Heart right ventricle (tissue), 16 donors: ENCODE results near the gene REL. TPM values are rescaled to one million over a fixed set of nuclear protein-coding genes. Genes with fewer than 3 reads are reported as not detected.

Experiments
- ATAC-seq, 8 donors: fragments of 200-7000 bp; cut with Tn5 transposase; one replicate each; pipeline ENCODE4 v1.9.1; 2020; ENCODE audit warnings: mild to moderate bottlenecking in 8 of 8, moderate library complexity in 8 of 8, moderate number of reproducible peaks in 1 of 8
- DNase-seq, 2 donors: peaks; one replicate each; pipeline ENCODE4 v3.0.0-alpha.2; 2020
- H3K27ac ChIP-seq, 10 donors: fragments of 200-600 bp; sonication (generic) in 2 of 10; one replicate each; pipeline versions ENCODE4 v1.5.0 to v1.8.0; 2020 to 2022; ENCODE audit warnings: mild to moderate bottlenecking in 3 of 10
- H3K27me3 ChIP-seq, 7 donors: fragments of 200-600 bp; one replicate each; pipeline ENCODE4 v1.8.0; 2021 to 2022; ENCODE audit warnings: mild to moderate bottlenecking in 2 of 7
- H3K36me3 ChIP-seq, 9 donors: fragments of 200-600 bp; sonication (generic) in 1 of 9; one replicate each; pipeline versions ENCODE4 v1.5.0 to v1.8.0; 2020 to 2022; ENCODE audit warnings: mild to moderate bottlenecking in 2 of 9
- H3K4me1 ChIP-seq, 9 donors: fragments of 200-600 bp; sonication (generic) in 1 of 9; one replicate each; pipeline versions ENCODE4 v1.5.0 to v1.8.0; 2020 to 2022; ENCODE audit warnings: mild to moderate bottlenecking in 4 of 9
- H3K4me3 ChIP-seq, 10 donors: fragments of 200-600 bp; sonication (generic) in 2 of 10; one replicate each; pipeline versions ENCODE4 v1.5.0 to v1.8.0; 2020 to 2022; ENCODE audit warnings: mild to moderate bottlenecking in 7 of 10, moderate library complexity in 2 of 10
- H3K9me3 ChIP-seq, 11 donors: fragments of 200-600 bp in 10 of 11; sonication (generic) in 2 of 11; one replicate each; pipeline versions ENCODE4 v1.5.0 to v1.8.0; 2013 to 2022; ENCODE audit warnings: mild to moderate bottlenecking in 2 of 11, control low read depth in 1 of 11, moderate library complexity in 1 of 11
- WGBS, 2 donors: extraction: QIAGEN DNeasy Blood & Tissue Kit; methylation state at CpG; one replicate each; pipeline ENCODE4 v1.1.7; 2013; ENCODE audit warnings: inconsistent platforms in 1 of 2; 5-methylcytosine and 5-hydroxymethylcytosine counted together
- intact Hi-C, 10 donors: fragments of 100-400 bp; cut with DNase I; formaldehyde crosslinking; loops; one replicate each; pipeline versions ENCODE4 v1.11.1 to v1.14.2; 2022
- polyA plus RNA-seq, 2 donors: library from polyadenylated mRNA; stranded (reverse); fragments of 200-250 nt; gene quantifications; one replicate each; pipeline ENCODE4 v1.2.3, GENCODE V29; 2013
- total RNA-seq, 10 donors: library from RNA; stranded (reverse); fragmentation: NEBNext Ultra II Directional in 3 of 10; extraction: Animal tissue kit (Norgen Biotek cat#: 25700) in 3 of 10; gene quantifications; one replicate each; pipeline versions ENCODE4 v1.2.1 to v1.2.4, GENCODE V29; 2021 to 2023
- TF ChIP-seq, protein P1 (sequence below), 9 donors: fragments of 200-600 bp; sonication (generic) in 2 of 9; IDR thresholded peaks; one replicate each; pipeline versions ENCODE4 v1.5.0 to v1.8.0; 2021 to 2022; ENCODE audit warnings: antibody characterized with exemption in 9 of 9, mild to moderate bottlenecking in 5 of 9, moderate library complexity in 1 of 9
- donor health status: Arrhythmogenic right ventricular cardiomyopathy.
- donor health status: ischemic (EF 13 %, LVEDD 7.1; RV severe dilation, severe dysfunction).
- donor health status: healthy with polysubstance abuse.
- donor health status: DM: no; HTN: yes; CAD: no.
- donor health status: DM: no; HTN: no; CAD: no.
- donor health status: ischemic (EF 25% LVEDD 6.9; RV normal size, moderate dysfunction).
- donor health status: ischemic (EF 25% LVEDD 5.7; RV mildly dilated, moderate dysfunction).
- donor health status: healthy.
- donor health status: DM: yes; HTN: yes; CAD: no.
- donor health status: Ischemic cardiomyopathy.
- donor health status: ischemic (EF 35%, LVEDD 5.7; RV mildly dilated, moderate dysfunction).
- donor health status: nonischemic (EF 11% LVEDD 7.7; RV severe dilation, severe dysfunction).
- donor health status: DM: yes; HTN: yes; CAD: no.
- donor health status: PGD.
- donor health status: ischemic (EF 29% LVEDD 5.4; RV normal size, mild dysfunction).
- donor health status: nonischemic (EF 23%, LVEDD 6.1; RV moderate dilation, normal function).

The REL gene
- total and polyA plus RNA-seq, 12 donors, result 0.49 to 11.7 (median 6.4) TPM

DNA sequence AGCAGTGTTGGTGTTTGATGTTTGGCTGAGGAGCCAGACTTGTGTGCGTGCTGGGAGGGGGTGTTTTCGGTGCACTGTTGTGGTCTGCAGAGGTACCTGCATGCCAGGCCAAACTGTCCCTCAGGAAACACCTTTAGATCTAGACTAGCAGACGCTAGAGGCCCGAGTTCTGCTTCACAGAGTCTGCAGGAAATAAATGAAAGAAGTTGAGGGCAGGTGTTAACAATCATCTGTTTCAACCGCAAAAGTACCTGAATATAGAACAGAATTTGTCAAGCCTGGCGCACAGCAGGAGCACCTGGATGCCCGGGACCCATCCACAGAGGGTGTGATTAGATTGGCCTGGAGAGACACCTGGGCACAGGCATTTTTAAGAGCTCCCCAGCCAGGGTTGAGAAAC lies 40.5 kb upstream of the REL start:
- DNase-seq (no peak), ATAC-seq (no peak)
- 76 to 78% methylated on average over 7 of the region's 7 CpGs for WGBS, 2 donors
- no peak overlapping the region for H3K4me3 ChIP-seq
- intact Hi-C loops, result no loop called here
- peaks cover 0 to 6% (median 3%) of the 10 kb centered on the region in 7 donors for H3K27me3 ChIP-seq
- no peak overlapping the region for H3K27ac ChIP-seq
- H3K36me3 ChIP-seq, result no peaks in the 10 kb centered on the region
- peaks cover 0 to 7% (median 0%) of the 10 kb centered on the region in 9 donors for H3K4me1 ChIP-seq
- H3K9me3 ChIP-seq, result no peaks in the 10 kb centered on the region
- TF ChIP-seq, protein P1, sequence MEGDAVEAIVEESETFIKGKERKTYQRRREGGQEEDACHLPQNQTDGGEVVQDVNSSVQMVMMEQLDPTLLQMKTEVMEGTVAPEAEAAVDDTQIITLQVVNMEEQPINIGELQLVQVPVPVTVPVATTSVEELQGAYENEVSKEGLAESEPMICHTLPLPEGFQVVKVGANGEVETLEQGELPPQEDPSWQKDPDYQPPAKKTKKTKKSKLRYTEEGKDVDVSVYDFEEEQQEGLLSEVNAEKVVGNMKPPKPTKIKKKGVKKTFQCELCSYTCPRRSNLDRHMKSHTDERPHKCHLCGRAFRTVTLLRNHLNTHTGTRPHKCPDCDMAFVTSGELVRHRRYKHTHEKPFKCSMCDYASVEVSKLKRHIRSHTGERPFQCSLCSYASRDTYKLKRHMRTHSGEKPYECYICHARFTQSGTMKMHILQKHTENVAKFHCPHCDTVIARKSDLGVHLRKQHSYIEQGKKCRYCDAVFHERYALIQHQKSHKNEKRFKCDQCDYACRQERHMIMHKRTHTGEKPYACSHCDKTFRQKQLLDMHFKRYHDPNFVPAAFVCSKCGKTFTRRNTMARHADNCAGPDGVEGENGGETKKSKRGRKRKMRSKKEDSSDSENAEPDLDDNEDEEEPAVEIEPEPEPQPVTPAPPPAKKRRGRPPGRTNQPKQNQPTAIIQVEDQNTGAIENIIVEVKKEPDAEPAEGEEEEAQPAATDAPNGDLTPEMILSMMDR (IDR thresholded peaks at IDR 0.05), result no peak

DNA sequence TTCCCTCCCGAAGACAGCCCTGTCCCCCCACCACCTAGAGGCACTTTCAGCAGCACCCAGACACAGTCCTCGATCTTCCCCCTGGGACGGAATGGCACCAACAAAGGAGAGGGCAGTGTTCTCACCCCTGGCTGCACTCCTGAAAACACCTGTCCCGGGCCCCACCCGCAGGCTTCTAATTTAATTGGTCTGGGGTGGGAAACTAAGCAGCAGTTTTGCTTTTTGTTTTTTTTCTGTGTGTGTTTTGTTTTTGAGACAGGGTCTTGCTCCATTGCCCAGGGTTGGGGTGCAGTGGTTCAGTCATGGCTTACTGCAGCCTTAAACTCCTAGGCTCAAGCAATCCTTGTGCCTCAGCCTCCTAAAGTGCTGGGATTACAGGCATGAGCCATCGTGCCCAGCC lies 38.4 kb upstream of the REL start:
- Histone ChIP-seq H3K27ac (no peak overlapping the region), H3K27me3 (no peaks in the 10 kb centered on the region), H3K9me3 (no peaks in the 10 kb centered on the region), H3K4me3 (no peak overlapping the region), H3K36me3 (no peaks in the 10 kb centered on the region), H3K4me1 (no peaks in the 10 kb centered on the region)
- intact Hi-C loops, result no loop called here
- DNase-seq (no peak), ATAC-seq (no peak)
- 82 to 84% methylated on average over 6 of the region's 6 CpGs for WGBS, 2 donors
- TF ChIP-seq, protein P1 (IDR thresholded peaks at IDR 0.05), result no peak

DNA sequence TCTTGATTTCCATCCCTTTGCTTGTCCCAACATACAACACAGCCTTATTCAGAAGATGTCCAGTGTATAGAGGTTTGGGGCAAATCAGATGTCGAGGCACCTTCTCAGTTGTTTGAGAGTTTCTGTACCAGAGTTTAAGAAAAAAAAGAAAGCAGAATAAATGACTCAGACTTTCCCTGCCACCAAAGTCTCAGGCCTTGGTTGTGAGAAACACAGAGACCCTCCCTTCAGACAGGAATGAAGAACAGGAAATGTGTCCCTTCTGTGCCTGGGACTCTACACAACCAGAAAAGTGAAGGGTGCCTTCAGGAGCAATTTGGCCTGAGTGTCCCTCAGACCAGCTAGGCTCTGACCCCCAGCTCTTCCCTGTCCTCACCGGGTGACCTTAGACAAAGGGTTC lies 37.3 kb upstream of the REL start:
- intact Hi-C loops, result no loop called here
- no peak for DNase-seq
- Histone ChIP-seq H3K4me3 (no peak overlapping the region), H3K27ac (no peak overlapping the region), H3K27me3 (no peaks in the 10 kb centered on the region), H3K36me3 (no peaks in the 10 kb centered on the region), H3K4me1 (no peaks in the 10 kb centered on the region), H3K9me3 (no peaks in the 10 kb centered on the region)
- TF ChIP-seq, protein P1 (IDR thresholded peaks at IDR 0.05), result no peak
- WGBS, 2 donors, result 88 to 97% methylated on average over 2 of the region's 2 CpGs
- no peak for ATAC-seq

DNA sequence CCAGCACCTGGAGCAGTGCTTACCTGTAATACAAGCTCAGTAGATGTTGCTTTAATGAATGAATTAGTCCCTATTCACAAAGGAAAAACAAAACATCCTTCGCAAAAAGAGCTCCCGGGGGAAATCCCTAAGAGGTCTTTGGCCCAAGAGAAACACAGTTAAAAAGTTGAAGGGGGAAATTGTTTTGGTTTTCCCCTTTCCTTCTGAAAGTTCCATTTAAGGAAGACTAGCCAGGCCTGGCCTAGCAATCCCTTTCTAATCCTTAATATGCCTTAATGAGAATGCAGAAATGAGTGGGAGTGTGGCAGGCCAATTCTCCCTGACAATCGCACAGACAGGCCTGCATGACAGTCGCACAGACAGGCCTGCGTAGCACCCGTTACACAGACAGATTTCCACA lies 33.5 kb upstream of the REL start:
- TF ChIP-seq, protein P1 (IDR thresholded peaks at IDR 0.05), result no peak
- Histone ChIP-seq H3K36me3 (no peaks in the 10 kb centered on the region), H3K4me1 (peaks cover 0 to 8% (median 0%) of the 10 kb centered on the region in 9 donors), H3K4me3 (no peak overlapping the region), H3K27ac (no peak overlapping the region), H3K27me3 (no peaks in the 10 kb centered on the region), H3K9me3 (no peaks in the 10 kb centered on the region)
- ATAC-seq, result no peak
- 78 to 79% methylated on average over 6 of the region's 6 CpGs for WGBS, 2 donors
- intact Hi-C loops, result no loop called here
- DNase-seq, result no peak
